Upper lobe of left lung (tissue), 4 donors: ENCODE measurements around the gene P2RX1.

ENCODE experiments used
- CTCF ChIP-seq, 6 experiments: fragments of 450-650 bp in 4 of 6; fragments of 200-600 bp in 2 of 6; sonication (generic) in 2 of 6; IDR thresholded peaks; one replicate each; pipeline ENCODE4 v1.5.1; 2016 to 2019; ENCODE audit warnings: antibody characterized with exemption in 6 of 6
- POLR2AphosphoS5 ChIP-seq, 2 donors: sonication (generic); formaldehyde crosslinking; IDR thresholded peaks; one replicate each; pipeline ENCODE4 v1.5.1; 2017; ENCODE audit warnings: antibody characterized with exemption in 2 of 2

- TF ChIP-seq CTCF (IDR thresholded peaks at IDR 0.05) (no peak), POLR2AphosphoS5 (IDR thresholded peaks at IDR 0.05) (no peak)
Measured at GRCh38 chr17:3893720-3894116, 22.5 kb downstream of the P2RX1 start.
